HL-60 (cell line): ENCODE results near the gene KLF1.

ENCODE experiments used
- DNase-seq, 2 experiments: peaks; one replicate each; pipeline ENCODE4 v3.0.0-alpha.2; 2010 to 2020; ENCODE audit warnings: low read depth in 1 of 2, low spot score in 1 of 2
- H3K27ac ChIP-seq: fragments of 250-450 bp; sonication (Bioruptor Pico); replicated peaks from 2 replicates; pipeline ENCODE4 v1.5.1; 2020; ENCODE audit warnings: mild to moderate bottlenecking, moderate library complexity
- H3K27me3 ChIP-seq: fragments of 250-450 bp; sonication (Bioruptor Pico); 2 replicates; pipeline ENCODE4 v1.5.1; 2021; ENCODE audit warnings: mild to moderate bottlenecking, moderate library complexity; ENCODE audit not compliant: insufficient read depth, poor library complexity, severe bottlenecking
- H3K4me3 ChIP-seq: replicated peaks from 2 replicates; pipeline ENCODE4 v1.5.1; 2011; ENCODE audit warnings: mild to moderate bottlenecking, control low read depth, low read length; ENCODE audit not compliant: insufficient read depth
- CTCF ChIP-seq: IDR thresholded peaks from one replicate; pipeline ENCODE4 v1.5.1; 2011; ENCODE audit warnings: low read length, control low read depth, inconsistent platforms; ENCODE audit not compliant: insufficient read depth
- GABPA ChIP-seq: IDR thresholded peaks from 2 replicates; pipeline ENCODE4 v1.6.1; 2012; ENCODE audit warnings: low read depth
- POLR2AphosphoS5 ChIP-seq: IDR thresholded peaks from 2 replicates; pipeline ENCODE4 v1.6.1; 2012; ENCODE audit warnings: low read depth
- REST ChIP-seq: IDR thresholded peaks from 2 replicates; pipeline ENCODE4 v1.6.1; 2012; ENCODE audit warnings: low read depth; ENCODE audit not compliant: insufficient replicate concordance
- SPI1 ChIP-seq: IDR thresholded peaks from 2 replicates; pipeline ENCODE4 v1.6.1; 2012; ENCODE audit warnings: low read depth, mild to moderate bottlenecking, borderline replicate concordance

The KLF1 gene

GRCh38 chr19:12907166-12907565, 20.2 kb upstream of the KLF1 start:
- no peaks in the 10 kb centered on the region for H3K27me3 ChIP-seq
- H3K27ac ChIP-seq, result no peak overlapping the region
- no peak overlapping the region for H3K4me3 ChIP-seq
- DNase-seq, result no peak
- TF ChIP-seq POLR2AphosphoS5, result no peak
- no peak for TF ChIP-seq GABPA
- TF ChIP-seq SPI1, result no peak
- no peak for TF ChIP-seq REST
- TF ChIP-seq CTCF, result no peak

- TF ChIP-seq POLR2AphosphoS5 (no peak), CTCF (no peak), SPI1 (no peak), GABPA (no peak), REST (no peak)
- H3K4me3 ChIP-seq, result no peak overlapping the region
- no peak overlapping the region for H3K27ac ChIP-seq
- no peak for DNase-seq
- no peaks in the 10 kb centered on the region for H3K27me3 ChIP-seq
Observed at GRCh38 chr19:12899891-12900518, 13.0 kb upstream of the KLF1 start.

- Histone ChIP-seq H3K27ac (no peak overlapping the region), H3K4me3 (no peak overlapping the region), H3K27me3 (no peaks in the 10 kb centered on the region)
- no peak for DNase-seq
- TF ChIP-seq REST (no peak), SPI1 (no peak), CTCF (no peak), POLR2AphosphoS5 (no peak), GABPA (no peak)
Observed at GRCh38 chr19:12896460-12896859, 9.5 kb upstream of the KLF1 start.
